HCT116 (cell line): ENCODE measurements around the gene FLT3LG. TPM values are rescaled to one million over a fixed set of nuclear protein-coding genes. Genes with fewer than 3 reads are reported as not detected.
A peak's percentile ranks its signal among the peaks of the same experiment; 100 is the strongest.

ENCODE experiments used
- ATAC-seq: fragments of 200-7000 bp; cut with Tn5 transposase; 2 replicates; pipeline ENCODE4 v1.9.1; 2020; ENCODE audit warnings: mild to moderate bottlenecking, moderate library complexity
- BruUV-seq: library from RNA; stranded (reverse); fragments of 400-500 nt; replicated peaks from 2 replicates; lab custom pipeline; 2021; lab: Mats Ljungman, UMichigan
- CTCF ChIA-PET: fragments of 300-600 bp; sonication (Branson Sonifier 250); formaldehyde crosslinking; loops from one replicate; lab custom pipeline; 2021; ENCODE audit warnings: antibody characterized with exemption; lab: Charles Lee
- POLR2A ChIA-PET: fragments of 300-600, 350-600 bp; sonication (Branson Sonifier 250); formaldehyde crosslinking; loops from one replicate; lab custom pipeline; 2021; ENCODE audit warnings: antibody characterized with exemption; lab: Charles Lee
- RAD21 ChIA-PET, 2 experiments: fragments of 300-600 bp; sonication (Branson Sonifier 250); formaldehyde crosslinking; loops; one replicate each; lab custom pipeline; 2023; ENCODE audit warnings: low total read pairs in 2 of 2; ENCODE audit not compliant: uncharacterized antibody in 2 of 2, unreplicated experiment in 2 of 2, low non-redundant PET in 1 of 2; lab: Charles Lee
- DNase-seq: peaks from one replicate; pipeline ENCODE4 v3.0.0-alpha.2; 2010; ENCODE audit warnings: low read depth, low spot score
- H2AFZ ChIP-seq: fragments of 200-600 bp; shearing (Covaris generic), sonication (generic); 2 replicates; pipeline ENCODE4 v1.6.1; 2017; ENCODE audit warnings: low read depth, mixed run types, mixed read lengths, antibody characterized with exemption, low read length; ENCODE audit not compliant: poor library complexity, severe bottlenecking
- H3K27ac ChIP-seq: 2 replicates; pipeline ENCODE4 v1.5.1; 2012; ENCODE audit warnings: low read depth, low read length
- H3K27me3 ChIP-seq: fragments of 200-600 bp; sonication (generic); 2 replicates; pipeline ENCODE4 v1.6.1; 2016; ENCODE audit warnings: mixed run types, low read length, mixed read lengths; ENCODE audit not compliant: insufficient read depth
- H3K36me3 ChIP-seq, 2 experiments: fragments of 200-500 bp in 1 of 2; fragments of 200-600 bp in 1 of 2; sonication (Bioruptor generic) in 1 of 2; sonication (generic) in 1 of 2; 2 replicates each; pipeline versions ENCODE4 v1.5.1 to v1.6.1; 2014 to 2016; ENCODE audit warnings: low read length in 2 of 2, inconsistent platforms in 1 of 2, mixed read lengths in 1 of 2, mixed run types in 1 of 2; ENCODE audit not compliant: insufficient read depth in 2 of 2, control insufficient read depth in 1 of 2
- H3K4me1 ChIP-seq, 2 experiments: fragments of 200-600 bp in 1 of 2; sonication (generic) in 1 of 2; 2 replicates each; pipeline versions ENCODE4 v1.5.1 to v1.6.1; 2012 to 2017; ENCODE audit warnings: low read length in 2 of 2, inconsistent platforms in 1 of 2, mild to moderate bottlenecking in 1 of 2, mixed read lengths in 1 of 2, mixed run types in 1 of 2, moderate library complexity in 1 of 2; ENCODE audit not compliant: insufficient read depth in 2 of 2, control insufficient read depth in 1 of 2
- H3K4me2 ChIP-seq: fragments of 200-600 bp; sonication (generic); 2 replicates; pipeline ENCODE4 v1.6.1; 2017; ENCODE audit warnings: mixed run types, low read length, mixed read lengths
- H3K4me3 ChIP-seq, 2 experiments: fragments of 200-600 bp in 1 of 2; sonication (generic) in 1 of 2; replicated peaks in 1 of 2; 2 replicates each; pipeline ENCODE4 v1.5.1; 2011 to 2016; ENCODE audit warnings: low read length in 2 of 2, control low read depth in 1 of 2, low read depth in 1 of 2, mild to moderate bottlenecking in 1 of 2, mixed read lengths in 1 of 2, mixed run types in 1 of 2
- H3K79me2 ChIP-seq: fragments of 200-600 bp; sonication (generic); 2 replicates; pipeline ENCODE4 v1.6.1; 2017; ENCODE audit warnings: mild to moderate bottlenecking, mixed run types, low read length, moderate library complexity, mixed read lengths; ENCODE audit not compliant: insufficient read depth
- H3K9ac ChIP-seq: fragments of 200-600 bp; sonication (generic); 2 replicates; pipeline ENCODE4 v1.6.1; 2016; ENCODE audit warnings: low read length, mixed read lengths
- H3K9me2 ChIP-seq: fragments of 200-600 bp; sonication (generic), shearing (Covaris generic); 2 replicates; pipeline ENCODE4 v1.6.1; 2017; ENCODE audit warnings: mixed run types, mild to moderate bottlenecking, moderate library complexity; ENCODE audit not compliant: insufficient read depth
- H3K9me3 ChIP-seq, 2 experiments: fragments of 200-500 bp in 1 of 2; fragments of 200-600 bp in 1 of 2; sonication (Bioruptor generic) in 1 of 2; sonication (generic) in 1 of 2; 2 replicates each; pipeline ENCODE4 v1.6.1; 2014 to 2017; ENCODE audit warnings: low read length in 2 of 2, mixed read lengths in 2 of 2, inconsistent platforms in 1 of 2, low read depth in 1 of 2, mild to moderate bottlenecking in 1 of 2, mixed run types in 1 of 2, moderate library complexity in 1 of 2; ENCODE audit not compliant: control insufficient read depth in 1 of 2, insufficient read depth in 1 of 2
- H4K20me1 ChIP-seq: fragments of 200-600 bp; sonication (generic), shearing (Covaris generic); 2 replicates; pipeline ENCODE4 v1.6.1; 2017; ENCODE audit warnings: mixed run types, mild to moderate bottlenecking, moderate library complexity; ENCODE audit not compliant: insufficient read depth
- CTCF ChIP-seq, 3 experiments: fragments of 200-600 bp in 1 of 3; sonication (generic) in 1 of 3; IDR thresholded peaks in 2 of 3; conservative IDR thresholded peaks in 1 of 3; 2 replicates each; pipeline ENCODE4 v1.5.1; 2012 to 2017; ENCODE audit warnings: low read depth in 2 of 3, low read length in 2 of 3, antibody characterized with exemption in 1 of 3, borderline replicate concordance in 1 of 3, control low read depth in 1 of 3, mild to moderate bottlenecking in 1 of 3, mixed read lengths in 1 of 3, mixed run types in 1 of 3, moderate library complexity in 1 of 3; ENCODE audit not compliant: insufficient read depth in 1 of 3
- RAD21 ChIP-seq: IDR thresholded peaks from 2 replicates; pipeline ENCODE4 v1.6.1; 2012; ENCODE audit warnings: low read depth, mild to moderate bottlenecking
- YY1 ChIP-seq: IDR thresholded peaks from 2 replicates; pipeline ENCODE4 v1.6.1; 2011; ENCODE audit warnings: low read length, low read depth, moderate library complexity, mild to moderate bottlenecking; ENCODE audit not compliant: insufficient replicate concordance; ENCODE audit errors: extremely low read depth
- intact Hi-C: fragments of 100-400 bp; cut with micrococcal nuclease; formaldehyde crosslinking; loops from 2 replicates; pipeline ENCODE4 v1.10.0; 2022
- total RNA-seq: library from RNA; stranded (reverse); gene quantifications from one replicate; pipeline ENCODE4 v1.2.1, GENCODE V29; 2021; ENCODE audit not compliant: unreplicated experiment

FLT3LG gene
- total RNA-seq, 1 experiment from 2014 or later = 3.8 TPM

GRCh38 chr19:49502866-49503581 lies 29.0 kb downstream of the FLT3LG start:
- peak; percentile 60 for ATAC-seq
- peak; percentile 54 for DNase-seq

More at GRCh38 chr19:49502866-49503581, 29.0 kb downstream of the FLT3LG start:
- Histone ChIP-seq H3K4me3 (no peak overlapping the region), H3K27me3 (no peaks in the 10 kb centered on the region), H3K4me2 (peak overlapping the region; percentile 28; the same call in 1 of the 2 replicates), H3K9me3 (no peaks in the 10 kb centered on the region), H3K79me2 (peaks cover 15% of the 10 kb centered on the region), H3K27ac (no peak overlapping the region; the same call in 1 of the 2 replicates), H3K4me1 (peaks cover 6 to 34% of the 10 kb centered on the region in 2 experiments), H3K9me2 (no peaks in the 10 kb centered on the region), H4K20me1 (peaks cover 10% of the 10 kb centered on the region; the same call in 1 of the 2 replicates), H3K9ac (no peak overlapping the region), H3K36me3 (peaks cover 8 to 14% of the 10 kb centered on the region in 2 experiments), H2AFZ (peak overlapping the region; percentile 84)
- intact Hi-C loops = loop anchor here (1.0 to 2.0 kb wide), 3 partner anchors 44 to 174 kb away; partner anchors contain the start of gene PRMT1
- no peak for TF ChIP-seq YY1
- peak; percentile 83 for TF ChIP-seq RAD21
- TF ChIP-seq CTCF (IDR thresholded peaks at IDR 0.05 in 2 of 3, conservative IDR thresholded peaks at IDR 0.05 in 1 of 3; ENCODE audit: borderline replicate concordance in 1 of 3, insufficient read depth in 1 of 3, low read depth in 2 of 3, low read length in 2 of 3) = peak; percentile 61 to 80 (median 66)
- ChIA-PET RAD21 (interaction anchor here (0.6 to 2.0 kb wide), 3 partner anchors 44 to 362 kb away, joined by 3 to 8 read pairs (median 8); no protein-coding TSS in a partner anchor), POLR2A (interaction anchor here (0.8 to 1.2 kb wide), 3 partner anchors 43 to 174 kb away, joined by 3 to 4 read pairs (median 3); partner anchors contain the start of gene PRMT1), CTCF (interaction anchor here (0.6 to 4.2 kb wide), 7 partner anchors 9 to 137 kb away, joined by 3 to 43 read pairs (median 4); partner anchors contain the start of gene RRAS)
- BruUV-seq = no TSS peak
